Parathyroid adenoma (tissue), 2 donors: Measurements from ENCODE around the gene FBXL5.
A peak's percentile ranks its signal among the peaks of the same experiment; 100 is the strongest.

ENCODE experiments used
- H2AFZ ChIP-seq: fragments of 300-600 bp; sonication (generic); one replicate; pipeline ENCODE4 v1.7.0; 2017; ENCODE audit warnings: antibody characterized with exemption, mild to moderate bottlenecking
- H3K27ac ChIP-seq: fragments of 300-600 bp; sonication (generic); one replicate; pipeline ENCODE4 v1.7.0; 2017
- H3K27me3 ChIP-seq: fragments of 300-600 bp; sonication (generic); one replicate; pipeline ENCODE4 v1.7.0; 2017; ENCODE audit warnings: low read length; ENCODE audit not compliant: control insufficient read depth, insufficient read depth
- H3K36me3 ChIP-seq: fragments of 300-600 bp; sonication (generic); one replicate; pipeline ENCODE4 v1.7.0; 2017; ENCODE audit warnings: low read length; ENCODE audit not compliant: control insufficient read depth, insufficient read depth
- H3K4me1 ChIP-seq: fragments of 300-600 bp; sonication (generic); one replicate; pipeline ENCODE4 v1.7.0; 2017; ENCODE audit warnings: control low read depth
- H3K4me2 ChIP-seq: fragments of 300-600 bp; sonication (generic); one replicate; pipeline ENCODE4 v1.7.0; 2017; ENCODE audit warnings: low read length
- H3K4me3 ChIP-seq: fragments of 300-600 bp; sonication (generic); one replicate; pipeline ENCODE4 v1.7.0; 2017; ENCODE audit warnings: low read depth, low read length
- H3K79me2 ChIP-seq: fragments of 300-600 bp; sonication (generic); one replicate; pipeline ENCODE4 v1.7.0; 2017; ENCODE audit warnings: control low read depth
- H3K9ac ChIP-seq: fragments of 300-600 bp; sonication (generic); one replicate; pipeline ENCODE4 v1.7.0; 2017; ENCODE audit warnings: mild to moderate bottlenecking
- H3K9me3 ChIP-seq: fragments of 300-600 bp; sonication (generic); one replicate; pipeline ENCODE4 v1.7.0; 2017; ENCODE audit warnings: low read length; ENCODE audit not compliant: control insufficient read depth
- TF ChIP-seq, protein P1 (sequence below): fragments of 300-600 bp; sonication (generic); IDR thresholded peaks from one replicate; pipeline ENCODE4 v1.7.0; 2017; ENCODE audit warnings: antibody characterized with exemption, mild to moderate bottlenecking
- donor health status: primary hyperparathyroidism.

Gene FBXL5

GRCh38 chr4:15655223-15656037, at the start of gene FBXL5:
FBXL5 (minus strand) TSS chr4:15655357; CDS start chr4:15655287, 70 bp downstream.
- H3K9ac ChIP-seq: peak within 1 kb of the TSS; percentile 68
- H3K36me3 ChIP-seq: no peaks in the 10 kb centered on the region
- peaks cover 2% of the 10 kb centered on the region for H3K4me1 ChIP-seq
- H3K27me3 ChIP-seq: no peaks in the 10 kb centered on the region
- peak within 1 kb of the TSS; percentile 83 for H3K4me3 ChIP-seq
- peaks cover 7% of the 10 kb centered on the region for H3K79me2 ChIP-seq
- TF ChIP-seq, protein P1, sequence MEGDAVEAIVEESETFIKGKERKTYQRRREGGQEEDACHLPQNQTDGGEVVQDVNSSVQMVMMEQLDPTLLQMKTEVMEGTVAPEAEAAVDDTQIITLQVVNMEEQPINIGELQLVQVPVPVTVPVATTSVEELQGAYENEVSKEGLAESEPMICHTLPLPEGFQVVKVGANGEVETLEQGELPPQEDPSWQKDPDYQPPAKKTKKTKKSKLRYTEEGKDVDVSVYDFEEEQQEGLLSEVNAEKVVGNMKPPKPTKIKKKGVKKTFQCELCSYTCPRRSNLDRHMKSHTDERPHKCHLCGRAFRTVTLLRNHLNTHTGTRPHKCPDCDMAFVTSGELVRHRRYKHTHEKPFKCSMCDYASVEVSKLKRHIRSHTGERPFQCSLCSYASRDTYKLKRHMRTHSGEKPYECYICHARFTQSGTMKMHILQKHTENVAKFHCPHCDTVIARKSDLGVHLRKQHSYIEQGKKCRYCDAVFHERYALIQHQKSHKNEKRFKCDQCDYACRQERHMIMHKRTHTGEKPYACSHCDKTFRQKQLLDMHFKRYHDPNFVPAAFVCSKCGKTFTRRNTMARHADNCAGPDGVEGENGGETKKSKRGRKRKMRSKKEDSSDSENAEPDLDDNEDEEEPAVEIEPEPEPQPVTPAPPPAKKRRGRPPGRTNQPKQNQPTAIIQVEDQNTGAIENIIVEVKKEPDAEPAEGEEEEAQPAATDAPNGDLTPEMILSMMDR: no peak
- no peaks in the 10 kb centered on the region for H3K9me3 ChIP-seq
- H3K4me2 ChIP-seq: peak within 1 kb of the TSS; percentile 98
- peak within 1 kb of the TSS; percentile 97 for H3K27ac ChIP-seq
- peak within 1 kb of the TSS; percentile 99 for H2AFZ ChIP-seq

DNA sequence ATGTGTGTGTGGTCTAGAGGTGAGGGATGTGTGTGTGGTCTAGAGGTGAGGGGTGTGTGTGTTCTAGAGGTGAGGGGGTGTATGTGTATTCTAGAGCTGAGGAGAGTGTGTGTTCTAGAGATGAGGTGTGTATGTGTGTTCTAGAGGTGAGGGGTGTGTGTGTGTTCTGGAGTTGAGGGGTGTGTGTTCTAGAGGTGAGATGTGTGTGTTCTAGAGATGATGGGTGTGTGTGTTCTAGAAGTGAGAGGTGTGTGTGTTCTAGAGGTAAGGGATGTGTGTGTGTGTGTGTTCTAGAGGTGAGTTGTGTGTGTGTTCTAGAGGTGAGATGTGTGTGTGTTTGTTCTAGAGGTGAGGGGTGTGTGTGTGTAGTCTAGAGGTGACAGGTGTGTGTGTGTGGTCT, 49.0 kb upstream of the FBXL5 start:
- no peaks in the 10 kb centered on the region for H3K4me1 ChIP-seq
- no peak overlapping the region for H2AFZ ChIP-seq
- TF ChIP-seq, protein P1: no peak

DNA sequence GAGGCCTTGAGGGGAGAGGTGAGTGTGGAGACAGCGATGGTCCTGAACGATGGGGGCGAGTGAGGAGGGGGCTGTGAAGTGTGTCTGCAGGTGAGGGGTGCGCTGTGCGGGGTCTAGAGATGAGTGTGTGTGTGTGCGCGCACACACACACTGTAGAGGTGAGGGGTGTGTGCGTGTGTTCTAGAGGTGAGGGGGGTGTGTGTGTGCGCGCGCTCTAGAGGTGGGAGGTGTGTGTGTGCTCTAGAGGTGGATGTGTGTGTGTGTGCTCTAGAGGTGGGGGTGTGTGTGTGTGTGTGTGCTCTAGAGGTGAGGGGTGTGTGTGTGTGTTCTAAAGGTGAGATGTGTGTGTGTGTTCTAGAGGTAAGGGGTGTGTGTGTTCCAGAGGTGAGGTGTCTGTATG, 48.3 kb upstream of the FBXL5 start:
- no peaks in the 10 kb centered on the region for H3K36me3 ChIP-seq
- TF ChIP-seq, protein P1: no peak
- H3K79me2 ChIP-seq: no peaks in the 10 kb centered on the region
- no peak overlapping the region for H3K4me3 ChIP-seq
- no peaks in the 10 kb centered on the region for H3K4me1 ChIP-seq
- no peak overlapping the region for H3K9ac ChIP-seq
- no peak overlapping the region for H3K4me2 ChIP-seq
- no peaks in the 10 kb centered on the region for H3K9me3 ChIP-seq
- H2AFZ ChIP-seq: peak overlapping the region; percentile 78
- no peak overlapping the region for H3K27ac ChIP-seq
- no peaks in the 10 kb centered on the region for H3K27me3 ChIP-seq

More for the DNA sequence above, 49.0 kb upstream of the FBXL5 start:
- Histone ChIP-seq H3K36me3 (no peaks in the 10 kb centered on the region), H3K9me3 (no peaks in the 10 kb centered on the region), H3K27ac (no peak overlapping the region), H3K9ac (no peak overlapping the region), H3K27me3 (no peaks in the 10 kb centered on the region), H3K4me2 (no peak overlapping the region), H3K79me2 (no peaks in the 10 kb centered on the region), H3K4me3 (no peak overlapping the region)

DNA sequence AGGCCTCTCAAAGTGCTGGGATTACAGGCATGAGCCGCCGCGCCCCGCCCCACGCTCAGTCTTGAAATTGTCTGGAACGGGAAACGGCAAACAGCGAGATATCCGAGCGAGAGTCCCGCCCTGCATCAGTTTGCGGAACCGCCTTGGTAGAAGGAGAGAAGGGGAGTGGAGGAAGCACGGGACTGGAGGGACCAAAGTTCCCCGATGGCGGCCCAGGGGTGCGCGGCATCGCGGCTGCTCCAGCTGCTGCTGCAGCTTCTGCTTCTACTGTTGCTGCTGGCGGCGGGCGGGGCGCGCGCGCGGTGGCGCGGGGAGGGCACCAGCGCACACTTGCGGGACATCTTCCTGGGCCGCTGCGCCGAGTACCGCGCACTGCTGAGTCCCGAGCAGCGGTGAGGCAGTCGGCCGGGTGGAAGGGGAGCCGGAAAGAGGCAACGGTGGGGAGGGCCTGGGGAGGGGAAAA, 47.8 kb upstream of the FBXL5 start, which contains the start of gene BST1:
Gene BST1 (plus strand): TSS at position 125 of the 463 bp plus-strand sequence. CDS start 80 bp downstream, at position 205.
- Histone ChIP-seq H3K4me3 (peak within 1 kb of the TSS; percentile 1), H3K27ac (no peak within 1 kb of the TSS), H3K4me1 (no peaks in the 10 kb centered on the region), H3K4me2 (peak within 1 kb of the TSS; percentile 41), H3K36me3 (no peaks in the 10 kb centered on the region), H3K27me3 (no peaks in the 10 kb centered on the region), H3K9me3 (no peaks in the 10 kb centered on the region), H3K9ac (no peak within 1 kb of the TSS), H3K79me2 (no peaks in the 10 kb centered on the region), H2AFZ (peak within 1 kb of the TSS; percentile 78)
- TF ChIP-seq, protein P1: no peak
